OCI-LY1 (cell line): ENCODE measurements around the gene KLRK1.
"Not testable (repeated sequence)": the region's sequence is repeated elsewhere in the genome, so short reads cannot be mapped to it uniquely, and the experiment has no call there.

Source experiments
- H2AFZ ChIP-seq: fragments of 200-600 bp; sonication (generic), shearing (Covaris generic); 2 replicates; pipeline ENCODE4 v1.6.0; 2014; ENCODE audit warnings: antibody characterized with exemption, mild to moderate bottlenecking, low read length
- H3F3A ChIP-seq: fragments of 200-600 bp; sonication (generic), shearing (Covaris generic); 2 replicates; pipeline ENCODE4 v1.6.0; 2014; ENCODE audit warnings: mild to moderate bottlenecking, antibody characterized with exemption, low read length, moderate library complexity; ENCODE audit not compliant: insufficient read depth
- H3K27ac ChIP-seq: fragments of 200-600 bp; sonication (generic); 2 replicates; pipeline ENCODE4 v1.5.1; 2014; ENCODE audit warnings: low read length, mixed run types, mild to moderate bottlenecking, low read depth; ENCODE audit not compliant: poor library complexity, severe bottlenecking
- H3K27me3 ChIP-seq: fragments of 200-600 bp; sonication (generic); 2 replicates; pipeline ENCODE4 v1.6.0; 2014; ENCODE audit warnings: antibody characterized with exemption, mild to moderate bottlenecking, low read length, moderate library complexity; ENCODE audit not compliant: insufficient read depth
- H3K36me3 ChIP-seq: fragments of 200-600 bp; sonication (generic); 2 replicates; pipeline ENCODE4 v1.6.1; 2014; ENCODE audit warnings: mild to moderate bottlenecking, antibody characterized with exemption, low read length, moderate library complexity, mixed read lengths; ENCODE audit not compliant: insufficient read depth
- H3K4me1 ChIP-seq: fragments of 200-600 bp; sonication (generic); 2 replicates; pipeline ENCODE4 v1.5.1; 2014; ENCODE audit warnings: mild to moderate bottlenecking, low read length, moderate library complexity; ENCODE audit not compliant: insufficient read depth, severe bottlenecking
- H3K4me2 ChIP-seq: fragments of 200-600 bp; sonication (generic), shearing (Covaris generic); 2 replicates; pipeline ENCODE4 v1.6.1; 2014; ENCODE audit warnings: low read length
- H3K4me3 ChIP-seq: fragments of 200-600 bp; sonication (generic); 2 replicates; pipeline ENCODE4 v1.5.1; 2014; ENCODE audit warnings: low read length, low read depth, mild to moderate bottlenecking, mixed read lengths; ENCODE audit not compliant: poor library complexity, severe bottlenecking
- H3K79me2 ChIP-seq: fragments of 200-600 bp; shearing (Covaris generic); 2 replicates; pipeline ENCODE4 v1.6.1; 2016; ENCODE audit warnings: mixed run types, low read length, mixed read lengths; ENCODE audit not compliant: insufficient read depth
- H3K9ac ChIP-seq: fragments of 200-600 bp; sonication (generic), shearing (Covaris generic); 2 replicates; pipeline ENCODE4 v1.6.1; 2014; ENCODE audit warnings: mild to moderate bottlenecking, low read length, mixed read lengths
- H3K9me2 ChIP-seq: fragments of 200-600 bp; sonication (generic), shearing (Covaris generic); 2 replicates; pipeline ENCODE4 v1.6.1; 2014; ENCODE audit warnings: low read depth, mild to moderate bottlenecking, low read length, mixed read lengths
- H3K9me3 ChIP-seq: fragments of 200-600 bp; shearing (Covaris generic); 2 replicates; pipeline ENCODE4 v1.6.1; 2014; ENCODE audit warnings: low read length, mixed read lengths
- H4K20me1 ChIP-seq: fragments of 200-600 bp; sonication (generic), shearing (Covaris generic); 2 replicates; pipeline ENCODE4 v1.6.0; 2016; ENCODE audit warnings: mild to moderate bottlenecking, low read length; ENCODE audit not compliant: insufficient read depth
- CTCF ChIP-seq: fragments of 200-600 bp; sonication (generic), shearing (Covaris generic); IDR thresholded peaks from 2 replicates; pipeline ENCODE4 v1.5.1; 2017; ENCODE audit warnings: mild to moderate bottlenecking, antibody characterized with exemption, low read length, moderate library complexity, mixed read lengths
- EZH2 ChIP-seq: fragments of 200-600 bp; sonication (generic), shearing (Covaris generic); IDR thresholded peaks from 2 replicates; pipeline ENCODE4 v1.8.0; 2017; ENCODE audit warnings: borderline replicate concordance, mixed run types, mild to moderate bottlenecking, antibody characterized with exemption, low read length, moderate library complexity, mixed read lengths

Gene KLRK1

GRCh38 chr12:10420334-10420733, 30.5 kb upstream of the KLRK1 start, which contains the start of gene KLRC3:
TSS of gene KLRC3 (minus strand) at chr12:10420595. CDS start at chr12:10420550, 45 bp downstream.
- not testable (repeated sequence) for H3K27me3 ChIP-seq, H3K9me2 ChIP-seq, H3K79me2 ChIP-seq, H3K9me3 ChIP-seq, H3F3A ChIP-seq, H2AFZ ChIP-seq, H4K20me1 ChIP-seq
- H3K9ac ChIP-seq, result peak within 1 kb of the TSS; percentile 97
- H3K36me3 ChIP-seq, result peaks cover 32% of the 10 kb centered on the region
- H3K27ac ChIP-seq, result peak within 1 kb of the TSS; percentile 89
- H3K4me3 ChIP-seq, result peak within 1 kb of the TSS; percentile 96
- peak within 1 kb of the TSS; percentile 80 for H3K4me2 ChIP-seq
- peaks cover 44% of the 10 kb centered on the region for H3K4me1 ChIP-seq

GRCh38 chr12:10409392-10409791, 19.6 kb upstream of the KLRK1 start, which contains the start of gene KLRC4:
TSS of gene KLRC4 (minus strand) at chr12:10409757. CDS start at chr12:10409575, 182 bp downstream.
- H4K20me1 ChIP-seq, result no peaks in the 10 kb centered on the region
- no peaks in the 10 kb centered on the region for H3K9me2 ChIP-seq
- 0 out of 2 replicates have a peak, but pooled peaks cover 7% of the 10 kb centered on the region for H3F3A ChIP-seq
- peak within 1 kb of the TSS; percentile 70 for H3K4me2 ChIP-seq
- H3K27ac ChIP-seq, result peak within 1 kb of the TSS; percentile 93
- no peak for TF ChIP-seq EZH2
- no peak for TF ChIP-seq CTCF
- peaks cover 54% of the 10 kb centered on the region for H3K79me2 ChIP-seq
- peaks cover 55% of the 10 kb centered on the region for H3K4me1 ChIP-seq
- H3K9ac ChIP-seq, result peak within 1 kb of the TSS; percentile 77
- H3K36me3 ChIP-seq, result peaks cover 66% of the 10 kb centered on the region
- no peak within 1 kb of the TSS for H2AFZ ChIP-seq
- H3K4me3 ChIP-seq, result peak within 1 kb of the TSS; percentile 83
- H3K27me3 ChIP-seq, result no peaks in the 10 kb centered on the region
- peaks cover 12% of the 10 kb centered on the region; the same call in 1 of the 2 replicates for H3K9me3 ChIP-seq

- no peaks in the 10 kb centered on the region for H3K27me3 ChIP-seq
- H3K9me2 ChIP-seq, result no peaks in the 10 kb centered on the region
- no peak overlapping the region for H2AFZ ChIP-seq
- TF ChIP-seq EZH2 (no peak), CTCF (no peak)
- 0 out of 2 replicates have a peak, but pooled peaks cover 7% of the 10 kb centered on the region for H3F3A ChIP-seq
- H3K9ac ChIP-seq, result peak overlapping the region; percentile 77
- H3K4me2 ChIP-seq, result peak overlapping the region; percentile 70
- H4K20me1 ChIP-seq, result no peaks in the 10 kb centered on the region
- peaks cover 67% of the 10 kb centered on the region for H3K36me3 ChIP-seq
- peak overlapping the region; percentile 93 for H3K27ac ChIP-seq
- peak overlapping the region; percentile 83 for H3K4me3 ChIP-seq
- H3K79me2 ChIP-seq, result peaks cover 60% of the 10 kb centered on the region
- peaks cover 61% of the 10 kb centered on the region for H3K4me1 ChIP-seq
- H3K9me3 ChIP-seq, result peaks cover 12% of the 10 kb centered on the region; the same call in 1 of the 2 replicates
Observed at GRCh38 chr12:10408842-10409241, 19.0 kb upstream of the KLRK1 start.

- Histone ChIP-seq H2AFZ (no peak overlapping the region), H3K27ac (peak overlapping the region; percentile 93)
Observed at GRCh38 chr12:10406725-10407124, 16.9 kb upstream of the KLRK1 start.

More at GRCh38 chr12:10406725-10407124, 16.9 kb upstream of the KLRK1 start:
- H3K9me3 ChIP-seq, result peaks cover 12% of the 10 kb centered on the region; the same call in 1 of the 2 replicates
- H3F3A ChIP-seq, result 0 out of 2 replicates have a peak, but pooled peaks cover 3% of the 10 kb centered on the region
- peak overlapping the region; percentile 83 for H3K4me3 ChIP-seq
- no peak for TF ChIP-seq CTCF
- TF ChIP-seq EZH2, result no peak
- H3K79me2 ChIP-seq, result peaks cover 77% of the 10 kb centered on the region
- H4K20me1 ChIP-seq, result no peaks in the 10 kb centered on the region
- H3K27me3 ChIP-seq, result no peaks in the 10 kb centered on the region
- peak overlapping the region; percentile 70 for H3K4me2 ChIP-seq
- peaks cover 68% of the 10 kb centered on the region for H3K36me3 ChIP-seq
- H3K9ac ChIP-seq, result peak overlapping the region; percentile 77
- H3K9me2 ChIP-seq, result no peaks in the 10 kb centered on the region
- H3K4me1 ChIP-seq, result peaks cover 63% of the 10 kb centered on the region
